Renal pelvis (tissue), 4 donors: Measurements from ENCODE around the gene ACAD9. TPM values are rescaled to one million over a fixed set of nuclear protein-coding genes. Genes with fewer than 3 reads are reported as not detected.

ENCODE experiments used
- DNase-seq: peaks from one replicate; pipeline ENCODE4 v3.0.0-alpha.2; 2013
- polyA plus RNA-seq, 3 donors: library from polyadenylated mRNA; unstranded; fragments of 120-200 nt; gene quantifications; one replicate each; pipeline ENCODE4 v1.2.1, GENCODE V29; 2013; ENCODE audit not compliant: insufficient read length in 3 of 3

ACAD9 gene
- polyA plus RNA-seq, 3 donors, result 35.6 to 47.3 (median 46.6) TPM

GRCh38 chr3:128931046-128931445 is 51.6 kb downstream of the ACAD9 start:
- no peak for DNase-seq

DNA sequence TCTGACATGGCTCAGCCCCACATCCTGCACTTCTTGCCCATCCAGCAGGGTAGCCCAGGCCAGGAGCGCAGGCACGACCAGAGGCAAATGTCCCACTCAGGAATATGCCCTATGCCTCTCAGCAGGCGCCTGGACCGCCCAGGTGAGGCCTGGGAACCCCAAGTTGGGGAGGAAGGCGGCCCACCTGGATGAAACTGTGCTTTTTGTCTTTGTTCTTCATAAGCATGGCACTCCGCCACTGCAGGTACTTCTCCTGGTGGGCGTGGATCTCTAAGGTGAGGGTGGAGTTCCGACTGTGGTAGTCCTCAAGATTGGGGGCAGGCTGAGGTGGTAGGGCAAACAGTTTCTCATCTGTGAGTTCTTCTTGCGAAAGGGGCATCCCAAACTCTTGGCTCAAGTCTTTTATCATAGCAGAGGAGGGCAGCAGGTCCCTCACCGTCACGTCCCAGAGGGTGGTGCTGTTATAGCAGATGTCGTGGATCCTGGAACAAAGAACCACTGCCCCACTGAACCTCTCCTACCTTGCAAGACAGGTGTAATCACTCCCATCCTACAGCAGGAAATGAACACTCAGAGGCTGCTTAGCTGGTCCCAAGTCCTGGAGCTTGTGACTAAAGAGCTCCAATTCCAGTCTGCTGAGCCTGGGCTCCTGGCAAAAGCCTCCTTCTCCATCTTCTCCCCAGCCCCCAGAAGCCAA is 53.2 kb downstream of the ACAD9 start:
- no peak for DNase-seq

DNA sequence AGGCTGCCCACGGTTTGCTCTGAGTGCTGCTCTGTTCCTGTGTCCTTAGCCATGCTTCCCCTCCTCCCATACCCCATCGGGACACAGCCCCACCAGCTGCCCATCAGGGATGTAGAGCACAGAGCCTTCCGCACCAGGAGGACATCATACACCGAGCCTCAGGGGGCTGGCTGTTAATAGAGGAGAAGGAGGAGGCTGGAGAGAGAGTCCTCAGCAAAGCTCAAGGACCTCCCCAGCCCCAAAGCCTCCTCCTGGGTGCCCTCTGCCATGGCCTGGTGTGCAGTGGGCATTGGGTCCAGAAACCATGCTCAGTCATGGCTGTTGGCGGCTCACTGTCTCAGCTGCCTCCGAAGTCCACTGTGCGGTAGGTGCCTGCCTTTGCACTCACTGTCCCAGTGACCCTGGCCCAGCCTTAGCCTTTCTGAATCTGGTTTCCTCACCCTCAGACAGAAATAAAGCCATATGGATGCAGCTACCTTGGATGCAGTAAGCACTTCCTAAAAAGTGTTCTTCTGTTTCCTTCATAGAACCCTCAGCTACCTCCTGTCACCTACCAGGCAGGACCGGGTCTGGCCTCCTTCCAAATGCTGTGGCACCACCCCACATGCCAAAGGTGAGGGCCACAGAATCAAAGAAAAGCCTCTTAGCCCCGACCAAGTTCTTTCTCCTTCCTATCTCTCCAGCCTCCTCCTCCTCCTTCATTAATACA is 53.9 kb downstream of the ACAD9 start:
- no peak for DNase-seq

DNA sequence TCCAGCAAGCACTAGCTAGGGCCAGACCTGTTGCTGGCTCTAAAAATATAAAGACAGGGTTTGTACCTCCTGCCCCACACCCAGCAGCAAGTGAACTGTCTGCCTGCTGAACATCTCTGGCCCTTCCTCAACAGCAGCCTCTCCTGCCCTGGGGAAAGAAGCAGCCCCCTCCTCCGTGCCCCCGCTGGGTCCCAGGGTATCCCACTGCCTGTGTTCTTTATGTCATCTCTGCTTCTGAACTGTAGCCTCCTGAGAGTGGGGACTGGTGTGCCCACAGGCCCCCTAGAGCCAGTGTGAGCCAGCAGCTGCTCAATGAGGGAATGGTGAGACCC is 54.5 kb downstream of the ACAD9 start:
- DNase-seq, result no peak

- DNase-seq, result no peak
Observed at GRCh38 chr3:128935922-128936321, 56.5 kb downstream of the ACAD9 start.

- no peak for DNase-seq
Observed at GRCh38 chr3:128936341-128936740, 56.9 kb downstream of the ACAD9 start.

GRCh38 chr3:128940252-128940651 is 60.8 kb downstream of the ACAD9 start:
- no peak for DNase-seq

DNA sequence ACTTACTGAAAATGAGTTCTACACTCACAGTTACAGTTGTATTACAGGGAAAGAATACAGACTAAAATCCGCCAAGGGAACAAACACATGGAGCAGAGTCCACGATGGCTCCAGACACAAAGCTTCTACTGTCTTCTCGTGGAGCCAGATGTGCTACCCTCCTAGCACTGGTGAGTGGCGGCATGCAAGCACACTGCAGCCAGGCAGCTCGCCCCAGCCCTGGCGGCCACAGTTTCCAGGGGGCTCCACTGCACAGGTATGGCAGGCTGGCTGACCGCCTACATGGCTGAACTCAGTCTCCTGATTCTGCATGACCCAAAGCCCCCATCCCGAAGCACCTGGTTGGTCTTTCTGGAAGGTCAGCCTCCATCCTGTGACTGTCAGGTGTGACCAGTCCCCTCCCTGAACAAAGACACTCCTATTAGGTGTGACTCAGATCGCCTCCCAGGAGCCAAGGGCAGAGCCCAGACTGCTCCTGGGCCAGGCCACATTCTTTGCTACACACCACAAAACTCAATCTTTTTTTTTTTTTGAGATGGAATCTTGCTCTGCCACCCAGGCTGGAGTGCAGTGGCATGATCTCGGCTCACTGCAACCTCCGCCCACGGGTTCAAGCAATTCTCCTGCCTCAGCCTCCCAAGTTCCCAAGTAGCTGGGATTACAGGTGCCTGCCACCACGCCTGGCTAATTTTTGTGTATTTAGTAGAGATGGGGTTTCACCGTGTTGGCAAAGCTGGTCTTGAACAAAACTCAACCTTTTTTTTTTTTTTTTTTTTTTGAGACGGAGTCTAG is 62.9 kb downstream of the ACAD9 start:
- no peak for DNase-seq

GRCh38 chr3:128945041-128945877 is 65.8 kb downstream of the ACAD9 start:
- no peak for DNase-seq

DNA sequence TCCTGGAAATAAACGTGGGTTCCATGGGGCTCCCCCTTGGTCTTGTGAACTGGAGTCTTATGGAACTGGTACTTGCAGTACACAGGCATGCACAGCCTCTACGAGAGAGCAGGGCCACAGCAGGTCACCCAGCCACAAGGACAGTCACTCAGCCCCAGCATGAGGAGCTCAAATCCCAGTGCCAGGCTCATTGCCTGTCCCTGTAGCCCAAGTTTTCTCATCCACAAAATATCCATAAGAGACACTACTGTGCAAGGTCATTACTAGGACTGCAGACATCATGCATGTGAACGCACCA is 66.4 kb downstream of the ACAD9 start:
- no peak for DNase-seq

GRCh38 chr3:128946411-128946810 is 67.0 kb downstream of the ACAD9 start:
- no peak for DNase-seq

- DNase-seq, result no peak
Observed at GRCh38 chr3:128949158-128949557, 69.7 kb downstream of the ACAD9 start.

GRCh38 chr3:128950223-128950938 is 71.0 kb downstream of the ACAD9 start:
- no peak for DNase-seq

- DNase-seq, result no peak
Observed at GRCh38 chr3:128956440-128956839, 77.0 kb downstream of the ACAD9 start.

Other genes with a start within 250 kb of the ACAD9 start
- gene RPN1, start 228.8 kb upstream of the ACAD9 start, polyA plus RNA-seq, result 100 to 1,000 TPM; 208 to 217 (median 215) TPM
- gene RAB7A, start 153.4 kb upstream of the ACAD9 start, polyA plus RNA-seq, result 100 to 1,000 TPM; 231 to 259 (median 256) TPM
- 1 to 10 TPM; 1.1 to 2.5 (median 2.2) TPM for gene CFAP92, start 114.5 kb downstream of the ACAD9 start, polyA plus RNA-seq
- 1 to 10 TPM; 2.3 to 3.0 (median 2.8) TPM for gene EFCC1, start 121.7 kb downstream of the ACAD9 start, polyA plus RNA-seq
- 1 to 10 TPM in 2 of 3 donors, under 1 TPM in 1; 0.86 to 2.2 (median 1.3) TPM for gene GP9, start 181.2 kb downstream of the ACAD9 start, polyA plus RNA-seq
- gene RAB43, start 242.2 kb downstream of the ACAD9 start, polyA plus RNA-seq, result 1 to 10 TPM; 5.1 to 8.4 (median 6.7) TPM